OCI-LY3 (cell line): ENCODE results near the gene TMEM51.
"Not testable (repeated sequence)": the region's sequence is repeated elsewhere in the genome, so short reads cannot be mapped to it uniquely, and the experiment has no call there.

ENCODE experiments used
- H2AFZ ChIP-seq: fragments of 200-600, 300-600 bp; shearing (Covaris generic); 2 replicates; pipeline ENCODE4 v1.6.0; 2014; ENCODE audit warnings: antibody characterized with exemption, low read depth, low read length
- H3K27ac ChIP-seq: fragments of 200-600, 300-600 bp; sonication (generic); 2 replicates; pipeline ENCODE4 v1.5.1; 2014; ENCODE audit warnings: mild to moderate bottlenecking, low read length, moderate library complexity, mixed read lengths
- H3K27me3 ChIP-seq: fragments of 200-600, 300-600 bp; sonication (generic); 2 replicates; pipeline ENCODE4 v1.6.1; 2014; ENCODE audit warnings: low read depth, low read length, mixed read lengths
- H3K36me3 ChIP-seq: fragments of 200-600, 300-600 bp; sonication (generic); replicated peaks from 2 replicates; pipeline ENCODE3; 2014; ENCODE audit warnings: low read depth, low read length, mixed read lengths
- H3K4me1 ChIP-seq: fragments of 300-600, 200-600 bp; sonication (generic); 2 replicates; pipeline ENCODE4 v1.6.1; 2014; ENCODE audit warnings: low read length, mixed read lengths
- H3K4me2 ChIP-seq: fragments of 200-600, 300-600 bp; sonication (generic); 2 replicates; pipeline ENCODE4 v1.6.1; 2014; ENCODE audit warnings: low read length, mixed read lengths
- H3K4me3 ChIP-seq: fragments of 300-600, 200-600 bp; sonication (generic); 2 replicates; pipeline ENCODE4 v1.5.1; 2014; ENCODE audit warnings: antibody characterized with exemption, mild to moderate bottlenecking, low read length, moderate library complexity
- H3K79me2 ChIP-seq: fragments of 300-600, 200-600 bp; shearing (Covaris generic); 2 replicates; pipeline ENCODE4 v1.6.1; 2014; ENCODE audit warnings: mild to moderate bottlenecking, low read length, mixed read lengths
- H3K9ac ChIP-seq: fragments of 300-600, 200-600 bp; shearing (Covaris generic); 2 replicates; pipeline ENCODE4 v1.6.0; 2014; ENCODE audit warnings: mild to moderate bottlenecking, low read length, moderate library complexity
- H3K9me3 ChIP-seq: fragments of 200-600, 300-600 bp; shearing (Covaris generic); 2 replicates; pipeline ENCODE4 v1.6.1; 2014; ENCODE audit warnings: low read length, mixed read lengths; ENCODE audit not compliant: insufficient read depth
- H4K20me1 ChIP-seq: fragments of 200-600, 300-600 bp; sonication (generic); 2 replicates; pipeline ENCODE4 v1.6.1; 2016; ENCODE audit warnings: low read length, mixed read lengths; ENCODE audit not compliant: insufficient read depth
- EZH2phosphoT487 ChIP-seq: fragments of 200-600 bp; shearing (Covaris generic); IDR thresholded peaks from 2 replicates; pipeline ENCODE4 v1.6.1; 2018; ENCODE audit warnings: antibody characterized with exemption, mixed run types, low read depth
- TF ChIP-seq, protein P1 (sequence below): fragments of 200-600, 300-600 bp; sonication (generic); IDR thresholded peaks from 2 replicates; pipeline ENCODE4 v1.5.1; 2014; ENCODE audit warnings: antibody characterized with exemption, low read length, low read depth

The TMEM51 gene

DNA sequence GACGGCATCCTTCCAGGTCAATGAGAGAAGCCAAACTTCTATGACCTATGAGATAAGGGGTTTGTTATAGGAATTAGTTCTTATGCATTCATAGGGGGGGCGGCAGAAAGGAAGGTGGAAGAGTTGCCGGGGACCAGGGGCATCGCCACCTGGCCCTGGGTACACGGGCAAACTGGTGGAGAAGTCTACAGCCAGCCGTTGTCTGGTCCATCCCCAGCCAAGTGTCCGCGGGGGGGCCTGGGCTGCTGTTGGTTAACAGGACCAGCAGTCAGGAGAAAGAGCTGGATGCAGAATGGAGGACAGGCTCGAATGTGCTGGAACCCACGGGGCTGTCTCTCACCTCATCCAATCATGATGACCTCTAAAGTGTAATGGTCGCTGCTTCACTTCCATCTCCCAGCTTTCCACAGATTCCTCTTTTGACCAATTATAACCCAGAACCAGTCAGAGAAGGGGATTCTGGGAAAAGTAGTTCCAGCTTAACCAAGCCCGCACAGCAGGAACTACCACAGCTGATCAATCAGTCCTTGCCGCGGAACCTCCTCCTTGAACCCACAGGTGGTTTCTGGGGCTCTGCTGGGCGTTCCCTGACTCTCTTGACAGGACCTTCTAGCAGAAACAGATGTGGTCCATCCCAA lies 17.8 kb downstream of the TMEM51 start:
- no peak overlapping the region for H3K4me2 ChIP-seq
- no peak overlapping the region for H3K27ac ChIP-seq
- no peaks in the 10 kb centered on the region for H3K79me2 ChIP-seq
- H3K9ac ChIP-seq, result no peak overlapping the region
- H3K9me3 ChIP-seq, result no peaks in the 10 kb centered on the region
- H4K20me1 ChIP-seq, result no peaks in the 10 kb centered on the region
- no peak overlapping the region for H3K4me3 ChIP-seq
- H2AFZ ChIP-seq, result no peak overlapping the region
- H3K4me1 ChIP-seq, result peaks cover 5% of the 10 kb centered on the region; the same call in 1 of the 2 replicates
- H3K36me3 ChIP-seq, result no peaks in the 10 kb centered on the region
- TF ChIP-seq, protein P1, sequence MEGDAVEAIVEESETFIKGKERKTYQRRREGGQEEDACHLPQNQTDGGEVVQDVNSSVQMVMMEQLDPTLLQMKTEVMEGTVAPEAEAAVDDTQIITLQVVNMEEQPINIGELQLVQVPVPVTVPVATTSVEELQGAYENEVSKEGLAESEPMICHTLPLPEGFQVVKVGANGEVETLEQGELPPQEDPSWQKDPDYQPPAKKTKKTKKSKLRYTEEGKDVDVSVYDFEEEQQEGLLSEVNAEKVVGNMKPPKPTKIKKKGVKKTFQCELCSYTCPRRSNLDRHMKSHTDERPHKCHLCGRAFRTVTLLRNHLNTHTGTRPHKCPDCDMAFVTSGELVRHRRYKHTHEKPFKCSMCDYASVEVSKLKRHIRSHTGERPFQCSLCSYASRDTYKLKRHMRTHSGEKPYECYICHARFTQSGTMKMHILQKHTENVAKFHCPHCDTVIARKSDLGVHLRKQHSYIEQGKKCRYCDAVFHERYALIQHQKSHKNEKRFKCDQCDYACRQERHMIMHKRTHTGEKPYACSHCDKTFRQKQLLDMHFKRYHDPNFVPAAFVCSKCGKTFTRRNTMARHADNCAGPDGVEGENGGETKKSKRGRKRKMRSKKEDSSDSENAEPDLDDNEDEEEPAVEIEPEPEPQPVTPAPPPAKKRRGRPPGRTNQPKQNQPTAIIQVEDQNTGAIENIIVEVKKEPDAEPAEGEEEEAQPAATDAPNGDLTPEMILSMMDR, result no peak
- no peak for TF ChIP-seq EZH2phosphoT487
- no peaks in the 10 kb centered on the region for H3K27me3 ChIP-seq

DNA sequence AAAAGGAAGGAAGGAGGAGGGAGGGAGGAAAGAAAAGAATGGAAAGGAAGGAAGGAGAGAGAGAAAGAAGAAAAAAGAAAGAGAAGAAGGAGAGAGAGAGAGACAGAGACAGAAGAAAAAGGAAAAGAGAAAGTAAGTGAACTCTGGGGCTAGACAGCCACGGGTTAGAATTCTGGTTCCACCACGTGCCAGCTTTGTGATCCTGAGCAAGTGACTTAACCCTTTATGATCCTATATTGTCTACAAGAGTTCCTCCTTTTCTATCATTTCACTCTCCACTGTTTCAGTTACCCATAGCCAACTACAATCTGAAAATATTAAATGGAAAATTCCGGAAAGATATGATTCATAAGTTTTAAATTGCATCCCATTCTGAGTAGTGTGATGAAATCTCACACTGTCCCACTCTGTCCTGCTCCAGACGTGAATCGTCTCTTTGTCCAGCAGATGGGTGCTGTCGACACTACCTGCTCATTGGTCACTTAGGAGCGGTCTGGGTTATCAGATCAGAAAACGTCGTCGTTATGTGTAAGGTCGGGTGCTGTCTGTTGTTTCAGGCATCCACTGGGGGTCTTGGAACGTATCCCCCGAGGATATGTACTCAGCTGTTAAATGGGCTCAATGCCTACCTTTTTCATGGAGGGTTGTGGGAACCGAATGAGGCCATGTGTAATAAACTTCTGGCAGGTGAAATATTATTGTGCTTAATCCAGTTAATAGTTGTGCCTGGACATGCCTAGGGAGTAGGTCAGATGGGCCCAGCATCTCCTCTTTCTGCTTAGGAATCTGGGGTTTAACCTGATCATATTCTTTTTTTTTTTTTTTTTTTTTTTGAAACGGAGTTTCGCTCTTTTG lies 19.1 kb downstream of the TMEM51 start:
- Histone ChIP-seq H3K27ac (no peak overlapping the region), H4K20me1 (no peaks in the 10 kb centered on the region), H3K4me1 (peaks cover 5% of the 10 kb centered on the region; the same call in 1 of the 2 replicates), H3K9me3 (no peaks in the 10 kb centered on the region), H3K4me3 (no peak overlapping the region), H3K79me2 (no peaks in the 10 kb centered on the region), H3K9ac (no peak overlapping the region), H3K36me3 (no peaks in the 10 kb centered on the region), H3K4me2 (no peak overlapping the region), H3K27me3 (no peaks in the 10 kb centered on the region), H2AFZ (no peak overlapping the region)
- TF ChIP-seq EZH2phosphoT487, result no peak
- TF ChIP-seq, protein P1, result no peak

DNA sequence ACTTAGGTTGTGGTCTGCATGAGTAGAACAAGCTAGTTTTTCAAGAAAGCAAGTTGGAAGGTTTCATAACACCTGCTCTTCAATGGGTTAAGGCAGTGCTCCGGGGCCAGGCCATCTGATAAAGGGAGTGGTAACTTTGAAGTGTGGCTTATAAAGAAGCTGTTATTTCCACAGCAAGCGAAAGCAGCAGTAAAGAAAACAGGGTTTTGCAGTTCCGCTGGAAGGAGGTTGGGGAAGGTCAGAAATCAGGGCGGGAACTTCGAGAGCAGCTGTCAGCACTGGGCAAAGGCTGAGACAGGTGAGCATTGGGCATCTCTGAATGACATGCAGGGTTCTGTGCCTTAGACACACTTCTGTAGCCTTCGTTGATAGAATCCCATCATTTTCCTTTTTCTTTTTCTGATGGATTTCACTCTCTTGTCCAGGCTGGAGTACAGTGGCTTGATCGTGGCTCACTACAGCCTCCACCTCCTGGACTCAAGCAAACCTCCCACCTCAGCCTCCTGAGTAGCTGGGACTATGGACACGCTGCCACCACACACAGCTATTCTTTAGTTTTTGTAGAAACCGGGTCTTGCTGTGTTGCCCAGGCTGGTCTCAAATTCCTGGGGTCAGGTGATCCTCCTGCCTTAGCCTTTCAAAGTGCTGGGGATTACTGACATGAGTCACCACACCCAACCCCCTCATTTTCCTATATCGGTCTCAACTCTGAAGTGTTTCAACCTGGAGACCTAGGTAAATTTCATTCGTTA lies 20.5 kb downstream of the TMEM51 start:
- Histone ChIP-seq H2AFZ (no peak overlapping the region), H3K27ac (no peak overlapping the region), H3K9me3 (no peaks in the 10 kb centered on the region), H3K4me2 (no peak overlapping the region), H3K36me3 (no peaks in the 10 kb centered on the region), H4K20me1 (no peaks in the 10 kb centered on the region), H3K4me1 (no peaks in the 10 kb centered on the region), H3K4me3 (no peak overlapping the region), H3K9ac (no peak overlapping the region), H3K27me3 (no peaks in the 10 kb centered on the region), H3K79me2 (no peaks in the 10 kb centered on the region)
- TF ChIP-seq EZH2phosphoT487, result no peak
- TF ChIP-seq, protein P1, result no peak

DNA sequence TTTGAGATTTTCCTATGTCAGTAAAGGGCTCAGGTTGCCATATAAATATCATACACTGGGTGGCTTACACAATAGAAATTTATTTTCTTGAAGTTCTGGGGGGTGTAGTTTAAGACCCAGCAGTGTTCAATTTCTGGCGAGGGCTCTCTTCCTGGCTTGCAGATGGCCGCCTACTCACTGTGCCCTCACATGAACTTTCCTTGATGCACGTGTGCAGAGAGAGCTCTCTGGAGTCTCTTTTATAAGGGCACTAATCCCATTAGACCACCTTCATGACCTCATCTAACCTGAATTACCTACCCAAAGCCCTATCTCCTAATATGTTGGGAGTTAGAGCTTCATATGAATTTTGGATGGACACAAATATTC lies 21.1 kb downstream of the TMEM51 start:
- Histone ChIP-seq H3K4me3 (no peak overlapping the region), H3K4me1 (no peaks in the 10 kb centered on the region), H3K79me2 (no peaks in the 10 kb centered on the region), H3K27me3 (no peaks in the 10 kb centered on the region), H2AFZ (no peak overlapping the region), H3K27ac (no peak overlapping the region), H3K4me2 (no peak overlapping the region), H4K20me1 (no peaks in the 10 kb centered on the region), H3K36me3 (no peaks in the 10 kb centered on the region), H3K9ac (no peak overlapping the region), H3K9me3 (no peaks in the 10 kb centered on the region)
- TF ChIP-seq EZH2phosphoT487, result no peak
- TF ChIP-seq, protein P1, result no peak

DNA sequence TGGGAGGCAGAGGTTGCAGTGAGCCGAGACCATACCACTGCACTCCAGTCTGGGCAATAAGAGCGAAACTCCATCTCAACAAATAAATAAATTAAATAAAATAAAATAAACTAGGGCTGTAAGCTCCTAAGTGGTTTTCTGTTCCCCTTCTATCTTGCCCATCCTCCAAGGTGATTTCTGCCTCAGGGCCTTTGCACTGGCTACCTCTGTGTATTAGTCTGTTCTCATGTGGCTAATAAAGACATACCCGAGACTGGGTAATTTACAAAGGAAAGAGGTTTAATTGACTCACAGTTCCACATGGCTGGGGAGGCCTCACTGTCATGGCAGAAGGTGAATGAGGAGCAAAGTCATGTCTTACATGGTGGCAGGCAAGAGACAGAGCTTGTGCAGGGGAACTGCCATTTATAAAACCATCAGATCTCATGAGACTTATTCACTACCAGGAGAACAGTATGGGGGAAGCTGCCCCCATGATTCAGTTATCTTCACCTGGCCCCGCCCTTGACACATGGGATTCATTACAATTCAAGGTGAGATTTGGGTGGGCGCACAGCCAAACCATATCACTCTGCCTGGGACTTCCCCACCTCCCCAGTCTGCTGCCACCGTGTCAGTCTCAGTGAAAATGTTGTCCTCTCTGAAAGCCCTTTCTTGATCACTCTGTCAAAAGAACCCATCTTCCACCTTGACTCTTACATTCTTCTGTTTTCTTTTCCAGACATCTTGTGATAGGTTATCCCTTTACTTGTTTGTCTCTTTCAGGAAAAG lies 22.0 kb downstream of the TMEM51 start:
- H3K9me3 ChIP-seq, H3K27ac ChIP-seq, H3K9ac ChIP-seq, H3K4me3 ChIP-seq, H3K79me2 ChIP-seq, H3K27me3 ChIP-seq, H3K4me1 ChIP-seq, H4K20me1 ChIP-seq, H3K4me2 ChIP-seq, H2AFZ ChIP-seq, H3K36me3 ChIP-seq: not testable (repeated sequence)
